Measurements from ENCODE around the gene DOK5. TPM values are rescaled to one million over a fixed set of nuclear protein-coding genes. Genes with fewer than 3 reads are reported as not detected.

The DOK5 gene
- total RNA-seq, 2 experiments from 2014 or later: 0.53 to 0.71 TPM

DNA sequence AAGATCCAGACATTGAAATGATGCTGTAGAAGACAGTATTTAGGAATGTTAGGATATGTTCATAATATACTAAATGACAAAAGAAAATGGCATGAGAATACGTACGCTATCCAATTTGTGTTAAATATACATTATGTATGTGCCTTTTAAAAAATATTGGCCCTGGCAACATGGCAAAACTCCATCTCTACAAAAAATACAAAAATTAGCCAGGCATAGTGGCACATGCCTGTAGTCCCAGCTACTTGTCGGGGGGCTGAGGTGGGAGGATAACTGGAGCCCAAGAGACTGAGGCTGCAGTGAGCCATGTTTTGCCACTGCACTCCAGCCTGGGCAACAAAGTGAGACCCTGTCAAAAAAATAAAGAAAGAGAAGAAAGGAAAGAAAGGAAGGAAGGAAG is 155.7 kb downstream of the DOK5 start:
- no peak overlapping the region for H3K4me3 Mint-ChIP-seq
- peaks cover 5% of the 10 kb centered on the region for H3K27me3 Mint-ChIP-seq
- H3K36me3 Mint-ChIP-seq: no peaks in the 10 kb centered on the region
- CTCF ChIA-PET: no interaction called here
- intact Hi-C loops (cut with micrococcal nuclease): no loop called here
- no peak overlapping the region for H3K27ac Mint-ChIP-seq
- no peak for DNase-seq
- POLR2A ChIA-PET: no interaction called here
- H3K4me1 Mint-ChIP-seq (ENCODE audit: low read depth): no peaks in the 10 kb centered on the region
- no peaks in the 10 kb centered on the region for H3K9me3 Mint-ChIP-seq

DNA sequence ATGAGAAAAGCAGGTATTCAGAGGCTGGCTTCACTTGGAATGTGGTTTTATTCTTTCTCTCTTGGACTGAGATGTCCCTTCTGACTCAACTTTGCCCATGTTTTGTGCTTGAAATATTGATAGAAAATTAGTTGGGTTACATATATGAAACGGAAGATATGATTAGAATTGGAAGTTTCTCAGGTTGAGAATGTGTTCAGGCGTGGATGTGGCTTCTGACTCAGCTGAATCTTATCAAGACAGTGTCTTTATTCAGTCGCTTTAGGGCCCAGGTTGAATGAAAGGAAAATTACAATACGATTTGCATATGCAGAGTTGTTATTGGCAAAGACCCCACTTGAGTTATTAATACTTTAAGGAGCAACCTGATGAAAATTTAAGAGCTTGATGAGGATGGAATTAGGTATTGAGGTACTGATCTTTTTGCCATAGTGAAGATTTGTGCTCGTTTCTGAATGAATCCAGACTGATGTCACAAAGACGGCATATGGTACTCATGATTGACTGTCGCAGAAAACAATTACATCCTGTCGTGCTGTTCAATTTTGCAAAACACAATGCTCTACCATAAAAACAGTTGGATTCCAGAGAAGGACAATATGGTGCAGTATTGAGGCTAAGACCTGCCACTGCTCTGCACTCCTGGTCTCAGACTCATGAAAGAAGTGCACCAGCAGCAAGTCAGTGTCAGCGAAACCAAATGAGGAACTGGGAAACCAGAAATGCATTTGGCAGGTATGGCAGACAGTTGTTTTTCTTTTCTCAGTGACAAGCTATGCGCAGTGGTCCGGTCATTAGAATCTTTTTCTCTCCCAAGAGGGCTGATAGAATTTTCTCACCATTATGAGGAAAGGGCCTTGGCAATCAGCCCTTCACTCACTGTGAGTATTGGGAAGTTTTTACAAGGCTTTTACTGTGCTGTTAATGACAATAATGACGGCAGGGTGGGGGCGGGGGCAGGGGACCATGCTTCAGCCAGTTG is 158.3 kb downstream of the DOK5 start:
- intact Hi-C loops (cut with micrococcal nuclease): no loop called here
- no peak overlapping the region for H3K4me3 Mint-ChIP-seq
- H3K27ac Mint-ChIP-seq: no peak overlapping the region
- no peak for DNase-seq
- no peaks in the 10 kb centered on the region for H3K9me3 Mint-ChIP-seq
- ChIA-PET CTCF (no interaction called here), POLR2A (no interaction called here)
- no peaks in the 10 kb centered on the region for H3K4me1 Mint-ChIP-seq (ENCODE audit: low read depth)
- peaks cover 4% of the 10 kb centered on the region for H3K27me3 Mint-ChIP-seq
- no peaks in the 10 kb centered on the region for H3K36me3 Mint-ChIP-seq

DNA sequence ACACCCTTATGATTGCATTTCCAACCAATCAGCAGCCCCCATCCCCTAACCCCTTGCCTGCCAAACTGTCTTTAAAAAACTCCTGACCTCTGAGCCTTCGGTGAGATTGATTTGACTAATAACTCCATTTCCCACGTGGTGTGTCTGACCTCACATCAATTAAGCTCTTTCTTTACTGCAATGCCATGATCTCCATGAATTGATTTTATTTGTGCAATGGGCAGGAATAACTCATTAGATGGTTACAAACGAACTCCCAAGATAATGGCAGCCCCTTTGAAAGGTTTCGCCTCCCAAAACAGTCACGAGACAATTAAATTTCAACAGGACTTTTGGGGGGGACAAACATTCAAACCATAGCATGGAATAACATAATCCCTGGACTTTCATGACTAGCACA is 161.2 kb downstream of the DOK5 start:
- intact Hi-C loops (cut with micrococcal nuclease): no loop called here
- Mint-ChIP-seq H3K27me3 (no peaks in the 10 kb centered on the region), H3K4me3 (no peak overlapping the region), H3K4me1 (ENCODE audit: low read depth) (no peaks in the 10 kb centered on the region), H3K36me3 (no peaks in the 10 kb centered on the region), H3K27ac (no peak overlapping the region), H3K9me3 (no peaks in the 10 kb centered on the region)
- ChIA-PET POLR2A (no interaction called here), CTCF (interaction anchor here (1.5 kb wide), 1 partner anchor 11 kb away, joined by 5 read pairs; no protein-coding TSS in a partner anchor)
- DNase-seq: no peak

DNA sequence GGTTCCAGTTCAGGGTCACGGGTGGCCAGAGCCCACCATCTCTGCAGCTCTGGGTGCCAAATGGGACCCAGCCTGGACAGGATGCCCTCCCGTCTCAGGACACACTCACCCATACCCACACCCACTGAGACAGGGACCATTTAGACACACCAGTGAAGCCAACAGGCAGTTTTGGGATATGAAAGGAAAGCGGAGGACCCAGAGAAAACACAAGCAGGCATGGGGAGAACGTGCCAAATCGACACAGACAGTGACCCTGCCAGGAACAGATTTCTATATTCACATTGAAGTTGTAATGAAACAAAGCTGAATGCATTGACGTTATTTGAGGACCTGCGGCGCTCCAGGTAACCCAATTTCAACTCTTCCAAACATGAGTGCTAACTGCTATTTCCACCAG is 164.5 kb downstream of the DOK5 start:
- Mint-ChIP-seq H3K4me3 (no peak overlapping the region), H3K27ac (no peak overlapping the region), H3K4me1 (ENCODE audit: low read depth) (no peaks in the 10 kb centered on the region), H3K36me3 (no peaks in the 10 kb centered on the region), H3K9me3 (no peaks in the 10 kb centered on the region), H3K27me3 (no peaks in the 10 kb centered on the region)
- POLR2A ChIA-PET: no interaction called here
- intact Hi-C loops (cut with micrococcal nuclease): no loop called here
- CTCF ChIA-PET: interaction anchor here (2.0 kb wide), 1 partner anchor 8 kb away, joined by 8 read pairs; no protein-coding TSS in a partner anchor
- no peak for DNase-seq

DNA sequence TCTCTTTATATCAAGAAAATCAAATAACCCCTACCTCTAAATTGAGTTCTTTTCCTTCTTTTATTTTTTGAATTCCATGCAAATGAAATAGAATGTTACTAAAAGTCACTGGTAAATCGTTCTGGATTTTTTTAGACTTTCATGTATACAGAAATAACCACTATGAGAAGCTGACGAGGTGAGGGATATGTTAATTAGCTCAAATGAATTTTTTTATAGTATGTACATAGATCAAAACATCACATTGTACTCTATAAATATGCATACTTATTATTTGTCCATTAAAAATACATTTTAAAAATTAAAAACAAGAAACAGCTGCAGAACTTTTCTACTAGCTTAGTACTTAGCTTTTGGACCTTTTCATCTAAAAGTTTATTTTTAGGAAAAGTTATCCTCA is 165.4 kb downstream of the DOK5 start:
- Mint-ChIP-seq H3K36me3 (no peaks in the 10 kb centered on the region), H3K9me3 (no peaks in the 10 kb centered on the region), H3K27me3 (no peaks in the 10 kb centered on the region), H3K27ac (no peak overlapping the region), H3K4me1 (ENCODE audit: low read depth) (no peaks in the 10 kb centered on the region), H3K4me3 (no peak overlapping the region)
- DNase-seq: no peak
- CTCF ChIA-PET: no interaction called here
- intact Hi-C loops (cut with micrococcal nuclease): no loop called here
- POLR2A ChIA-PET: interaction anchor here (0.7 kb wide), 1 partner anchor 1026 kb away, joined by 3 read pairs; no protein-coding TSS in a partner anchor

DNA sequence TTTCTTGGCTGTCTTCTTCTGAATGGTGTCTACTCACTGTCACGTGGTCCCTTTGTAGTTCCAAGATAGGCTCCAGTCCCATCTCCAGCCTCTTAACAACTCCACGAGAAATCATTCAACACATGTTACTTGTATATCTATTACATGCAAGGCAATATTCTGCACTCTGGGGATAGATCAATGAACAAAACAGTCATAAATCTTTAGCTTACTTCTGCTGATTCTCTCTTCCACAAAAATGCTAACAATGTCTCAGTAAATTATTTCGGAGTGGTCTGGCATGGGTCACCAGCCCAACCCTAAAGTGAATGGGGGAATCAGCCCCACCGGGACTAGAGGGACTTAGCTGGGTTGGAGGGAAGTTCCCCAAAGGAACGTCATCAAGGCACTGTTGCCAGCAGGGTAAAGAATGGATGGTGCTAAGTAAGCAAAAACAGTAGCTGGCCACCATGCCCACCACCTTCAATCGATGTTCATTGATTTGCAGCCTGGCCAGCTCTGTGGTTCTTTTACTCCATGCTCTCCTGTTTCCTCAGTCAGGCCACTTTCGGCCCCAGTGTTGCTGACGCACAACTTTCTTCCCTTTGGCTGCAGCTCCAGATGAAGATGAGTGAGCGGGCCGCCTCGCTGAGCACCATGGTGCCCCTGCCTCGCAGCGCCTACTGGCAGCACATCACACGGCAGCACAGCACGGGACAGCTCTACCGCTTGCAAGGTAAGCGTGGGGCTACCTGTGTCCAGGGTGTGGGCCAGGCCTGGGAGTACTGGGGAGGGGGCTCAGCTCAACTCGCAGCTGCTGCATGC is 167.7 kb downstream of the DOK5 start:
- Mint-ChIP-seq H3K9me3 (no peaks in the 10 kb centered on the region), H3K27me3 (peaks cover under 1% of the 10 kb centered on the region), H3K4me3 (no peak overlapping the region), H3K4me1 (ENCODE audit: low read depth) (no peaks in the 10 kb centered on the region), H3K36me3 (no peaks in the 10 kb centered on the region), H3K27ac (no peak overlapping the region)
- POLR2A ChIA-PET: no interaction called here
- intact Hi-C loops (cut with micrococcal nuclease): no loop called here
- no peak for DNase-seq
- CTCF ChIA-PET: interaction anchor here (0.9 to 1.3 kb wide), 3 partner anchors 10 to 440 kb away, joined by 3 to 4 read pairs (median 3); no protein-coding TSS in a partner anchor

DNA sequence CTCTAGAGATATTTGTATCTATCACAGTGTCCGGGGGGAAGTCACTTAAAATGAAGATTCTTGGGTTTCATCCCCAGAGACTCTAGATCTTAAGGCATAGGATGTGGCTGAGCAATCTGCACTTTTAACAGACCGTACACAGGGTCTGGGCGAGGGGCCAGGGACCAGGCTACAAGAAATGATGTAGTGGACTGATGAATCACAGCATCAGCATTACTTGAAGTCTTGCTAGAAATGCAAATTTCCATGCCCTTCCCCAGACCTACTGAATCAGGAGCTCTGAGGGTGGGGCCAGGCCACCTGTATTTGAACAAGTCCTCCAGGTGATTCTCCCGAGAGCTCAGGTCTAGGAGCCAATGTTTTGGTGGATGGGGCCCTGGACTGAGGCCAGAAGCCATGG is 168.4 kb downstream of the DOK5 start:
- ChIA-PET CTCF (interaction anchor here (0.9 to 1.3 kb wide), 5 partner anchors 10 to 441 kb away, joined by 3 to 4 read pairs (median 3); no protein-coding TSS in a partner anchor), POLR2A (no interaction called here)
- intact Hi-C loops (cut with micrococcal nuclease): no loop called here
- no peak overlapping the region for H3K4me3 Mint-ChIP-seq
- DNase-seq: no peak
- H3K27me3 Mint-ChIP-seq: peaks cover 6% of the 10 kb centered on the region
- no peaks in the 10 kb centered on the region for H3K9me3 Mint-ChIP-seq
- H3K27ac Mint-ChIP-seq: no peak overlapping the region
- H3K4me1 Mint-ChIP-seq (ENCODE audit: low read depth): no peaks in the 10 kb centered on the region
- H3K36me3 Mint-ChIP-seq: no peaks in the 10 kb centered on the region

DNA sequence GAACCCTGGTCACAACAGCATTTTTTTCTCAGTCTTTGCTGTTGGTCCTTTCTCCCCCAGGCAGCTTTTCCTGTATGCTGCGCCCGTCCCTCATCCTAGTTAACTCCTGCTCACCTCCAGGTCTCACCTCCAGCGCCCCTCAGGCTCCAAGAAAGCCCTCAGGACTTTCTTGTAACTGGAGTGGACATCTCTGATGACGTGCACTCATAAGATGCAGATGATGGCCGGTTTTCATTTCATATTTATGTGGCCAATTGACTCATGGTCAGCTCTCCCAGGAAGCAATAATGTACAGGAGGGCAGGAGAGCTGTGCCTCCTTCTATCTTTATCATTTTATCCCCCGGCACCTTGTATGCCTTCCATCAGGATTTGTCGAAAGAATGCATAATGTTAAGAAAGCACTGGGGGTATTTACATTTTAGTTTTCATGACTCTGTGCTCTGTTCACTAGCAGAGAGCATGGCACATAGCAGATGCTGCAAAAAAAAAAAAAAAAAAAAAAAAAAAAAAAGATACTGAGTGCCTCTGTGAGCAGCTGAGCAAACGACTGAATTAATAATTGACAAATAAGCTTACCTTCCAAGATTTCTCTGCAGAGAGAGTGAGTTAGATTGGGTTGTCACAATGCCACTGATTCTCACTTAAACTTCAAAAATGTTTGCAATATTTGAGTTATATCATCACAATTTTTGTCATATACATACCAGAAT is 170.2 kb downstream of the DOK5 start:
- intact Hi-C loops (cut with micrococcal nuclease): loop anchor here (1.0 to 2.0 kb wide), 2 partner anchors 425 to 549 kb away; no protein-coding TSS in a partner anchor
- H3K27me3 Mint-ChIP-seq: peaks cover 11% of the 10 kb centered on the region
- H3K36me3 Mint-ChIP-seq: no peaks in the 10 kb centered on the region
- no peak overlapping the region for H3K4me3 Mint-ChIP-seq
- POLR2A ChIA-PET: no interaction called here
- H3K27ac Mint-ChIP-seq: no peak overlapping the region
- no peak for DNase-seq
- H3K9me3 Mint-ChIP-seq: no peaks in the 10 kb centered on the region
- CTCF ChIA-PET: interaction anchor here (0.6 to 1.9 kb wide), 5 partner anchors 16 to 541 kb away, joined by 3 to 10 read pairs (median 5); partner anchors contain the start of gene PFDN4
- no peaks in the 10 kb centered on the region for H3K4me1 Mint-ChIP-seq (ENCODE audit: low read depth)

DNA sequence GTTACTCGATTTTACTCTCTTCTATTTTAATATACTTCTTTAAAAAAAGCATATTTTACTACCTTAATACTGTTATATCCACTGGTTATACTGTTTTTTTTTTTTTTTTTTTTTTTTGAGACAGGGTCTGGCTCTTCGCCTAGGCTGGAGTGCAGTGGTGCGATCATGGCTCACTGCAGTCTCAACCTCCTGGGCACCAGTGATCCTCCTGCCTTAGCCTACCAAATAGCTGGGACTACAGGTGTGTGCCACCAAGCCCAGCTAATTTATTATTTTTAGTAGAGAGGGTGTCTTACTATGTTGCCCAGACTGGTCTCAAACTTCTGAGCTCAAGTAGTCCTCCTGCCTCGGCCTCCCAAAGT is 170.7 kb downstream of the DOK5 start:
- ChIA-PET CTCF (interaction anchor here (1.0 to 1.9 kb wide), 4 partner anchors 425 to 542 kb away, joined by 3 to 10 read pairs (median 6); partner anchors contain the start of gene PFDN4), POLR2A (no interaction called here)
- Mint-ChIP-seq H3K9me3 (no peaks in the 10 kb centered on the region), H3K27ac (no peak overlapping the region), H3K27me3 (peaks cover 11% of the 10 kb centered on the region), H3K36me3 (no peaks in the 10 kb centered on the region), H3K4me1 (ENCODE audit: low read depth) (no peaks in the 10 kb centered on the region), H3K4me3 (no peak overlapping the region)
- intact Hi-C loops (cut with micrococcal nuclease): loop anchor here (1.0 to 2.0 kb wide), 2 partner anchors 425 to 550 kb away; no protein-coding TSS in a partner anchor
- DNase-seq: no peak

DNA sequence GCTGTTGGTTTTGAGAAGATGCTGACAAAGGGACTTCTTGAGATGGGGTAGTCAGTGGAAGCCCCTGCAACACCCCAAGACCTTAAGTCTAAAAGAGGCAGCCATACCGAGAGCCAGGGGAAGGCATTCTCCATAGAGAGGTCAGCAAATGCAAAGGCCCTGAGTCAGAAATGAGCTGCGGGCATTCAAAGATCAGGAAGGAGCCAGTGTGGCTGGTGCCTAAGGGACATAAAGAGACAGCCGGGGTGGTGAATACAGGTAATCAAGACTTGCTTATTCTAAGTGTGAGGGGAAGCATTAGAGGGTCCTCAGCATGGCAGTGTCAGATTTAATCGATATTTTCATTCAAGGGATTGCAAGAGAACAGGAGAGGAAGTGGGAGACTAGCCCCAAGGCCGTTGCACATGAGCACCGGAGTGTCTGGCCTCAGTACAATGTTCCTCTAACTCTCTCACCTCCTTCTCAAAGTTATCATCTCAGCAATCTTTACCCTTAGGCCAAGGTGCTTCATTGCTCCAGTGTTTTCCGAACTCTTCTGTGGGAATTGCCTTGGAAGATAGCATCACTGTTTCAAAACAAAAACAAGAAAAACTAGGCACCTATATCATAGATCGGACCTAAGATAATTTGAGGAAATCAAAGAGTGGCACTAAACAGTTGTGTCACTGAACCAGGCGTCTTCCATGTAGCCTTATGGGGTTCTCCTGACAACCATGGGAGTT is 173.2 kb downstream of the DOK5 start:
- no peak for DNase-seq
- Mint-ChIP-seq H3K27me3 (peaks cover 13% of the 10 kb centered on the region), H3K36me3 (no peaks in the 10 kb centered on the region), H3K27ac (no peak overlapping the region), H3K9me3 (no peaks in the 10 kb centered on the region), H3K4me1 (ENCODE audit: low read depth) (no peaks in the 10 kb centered on the region), H3K4me3 (no peak overlapping the region)
- intact Hi-C loops (cut with micrococcal nuclease): no loop called here
- POLR2A ChIA-PET: no interaction called here
- CTCF ChIA-PET: interaction anchor here (0.5 to 2.3 kb wide), 18 partner anchors 10 to 554 kb away, joined by 3 to 16 read pairs (median 4); no protein-coding TSS in a partner anchor

DNA sequence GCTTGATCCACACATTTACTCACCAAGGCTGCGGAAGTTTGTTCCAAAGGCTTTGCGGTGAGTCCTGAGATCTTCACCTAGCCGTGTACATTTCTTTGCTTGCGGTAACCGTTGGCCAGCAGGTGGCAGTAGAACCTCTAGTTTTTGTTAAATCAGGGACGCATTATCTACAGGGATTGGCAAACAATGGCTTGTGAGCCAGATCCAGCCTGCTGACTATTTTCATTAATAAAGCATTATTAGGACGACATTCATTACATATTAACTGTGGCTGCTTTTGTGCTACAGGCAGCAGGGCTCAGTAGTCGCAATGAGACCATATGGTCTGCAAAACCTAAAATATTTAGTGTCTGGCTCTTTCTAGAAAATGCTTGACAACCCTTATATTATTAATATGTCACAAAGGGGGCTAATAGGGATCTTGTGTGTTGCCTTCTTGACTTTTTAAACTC is 174.1 kb downstream of the DOK5 start:
- peak; percentile 75 for DNase-seq
- CTCF ChIA-PET: interaction anchor here (0.7 to 2.3 kb wide), 4 partner anchors 11 to 431 kb away, joined by 3 to 11 read pairs (median 3); no protein-coding TSS in a partner anchor

More for the DNA sequence above, 174.1 kb downstream of the DOK5 start:
- no peak overlapping the region for H3K27ac Mint-ChIP-seq
- intact Hi-C loops (cut with micrococcal nuclease): no loop called here
- H3K27me3 Mint-ChIP-seq: peaks cover 13% of the 10 kb centered on the region
- H3K4me1 Mint-ChIP-seq (ENCODE audit: low read depth): no peaks in the 10 kb centered on the region
- POLR2A ChIA-PET: no interaction called here
- H3K9me3 Mint-ChIP-seq: no peaks in the 10 kb centered on the region
- H3K36me3 Mint-ChIP-seq: no peaks in the 10 kb centered on the region
- no peak overlapping the region for H3K4me3 Mint-ChIP-seq
